ENCODE results near the gene CABLES1. TPM values are rescaled to one million over a fixed set of nuclear protein-coding genes. Genes with fewer than 3 reads are reported as not detected.

The CABLES1 gene
- polyA plus RNA-seq, 1 donor (not counting 4 experiments of a cell fraction or from before 2014, with no cell fraction given), result 1.00 TPM

DNA sequence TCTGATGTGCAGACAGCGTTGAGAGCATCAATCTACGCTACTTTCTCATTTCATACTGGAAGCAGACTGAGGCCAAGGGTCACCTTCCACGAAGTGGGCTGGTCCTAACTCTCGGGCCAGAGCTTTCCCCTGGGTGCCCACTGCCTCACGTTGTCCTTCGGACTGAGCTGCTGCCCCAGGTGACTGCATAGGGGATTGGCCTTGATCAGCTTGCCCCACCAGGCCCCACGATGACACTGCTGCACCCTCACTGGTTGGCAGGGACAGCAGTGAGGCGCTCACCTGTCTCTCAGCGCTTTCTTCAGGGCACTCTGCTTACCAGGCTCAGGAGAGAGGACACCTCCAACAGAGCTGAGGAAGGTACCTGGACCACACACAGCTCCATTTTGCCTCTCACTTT, 47.3 kb downstream of the CABLES1 start:
- Histone ChIP-seq H3K27ac (ENCODE audit: control insufficient read depth, insufficient read depth, low read length) (no peak overlapping the region), H3K4me3 (ENCODE audit: control insufficient read depth in 2 of 3, extremely low read depth in 1 of 3, insufficient read depth in 2 of 3, low read depth in 1 of 3, low read length in 3 of 3) (no peak overlapping the region), H2AFZ (ENCODE audit: control insufficient read depth, low read length) (no peak overlapping the region), H3K36me3 (ENCODE audit: control insufficient read depth in 2 of 2, extremely low read depth in 1 of 2, insufficient read depth in 2 of 2, low read length in 2 of 2) (no peaks in the 10 kb centered on the region), H3K9ac (ENCODE audit: control insufficient read depth, extremely low read depth, insufficient read depth, low read length) (no peak overlapping the region), H3K27me3 (ENCODE audit: control insufficient read depth, extremely low read depth, insufficient read depth, low read length) (no peaks in the 10 kb centered on the region), H3K79me2 (ENCODE audit: control insufficient read depth, insufficient read depth, low read length) (no peaks in the 10 kb centered on the region), H4K20me1 (ENCODE audit: control insufficient read depth, extremely low read depth, insufficient read depth, low read length) (no peaks in the 10 kb centered on the region), H3K9me1 (ENCODE audit: control insufficient read depth, extremely low read depth, insufficient read depth, low read length) (no peaks in the 10 kb centered on the region), H3K4me1 (ENCODE audit: control insufficient read depth, extremely low read depth, insufficient read depth, low read length) (no peaks in the 10 kb centered on the region), H3K4me2 (ENCODE audit: control insufficient read depth, extremely low read depth, insufficient read depth, low read depth, low read length) (no peak overlapping the region), H3K9me3 (ENCODE audit: control insufficient read depth, low read depth, low read length) (no peaks in the 10 kb centered on the region)
- no peak for DNase-seq (ENCODE audit: low read depth, low spot score)
- no peak for TF ChIP-seq EZH2 (IDR thresholded peaks at IDR 0.05; ENCODE audit: low read length)
- TF ChIP-seq, protein P1, sequence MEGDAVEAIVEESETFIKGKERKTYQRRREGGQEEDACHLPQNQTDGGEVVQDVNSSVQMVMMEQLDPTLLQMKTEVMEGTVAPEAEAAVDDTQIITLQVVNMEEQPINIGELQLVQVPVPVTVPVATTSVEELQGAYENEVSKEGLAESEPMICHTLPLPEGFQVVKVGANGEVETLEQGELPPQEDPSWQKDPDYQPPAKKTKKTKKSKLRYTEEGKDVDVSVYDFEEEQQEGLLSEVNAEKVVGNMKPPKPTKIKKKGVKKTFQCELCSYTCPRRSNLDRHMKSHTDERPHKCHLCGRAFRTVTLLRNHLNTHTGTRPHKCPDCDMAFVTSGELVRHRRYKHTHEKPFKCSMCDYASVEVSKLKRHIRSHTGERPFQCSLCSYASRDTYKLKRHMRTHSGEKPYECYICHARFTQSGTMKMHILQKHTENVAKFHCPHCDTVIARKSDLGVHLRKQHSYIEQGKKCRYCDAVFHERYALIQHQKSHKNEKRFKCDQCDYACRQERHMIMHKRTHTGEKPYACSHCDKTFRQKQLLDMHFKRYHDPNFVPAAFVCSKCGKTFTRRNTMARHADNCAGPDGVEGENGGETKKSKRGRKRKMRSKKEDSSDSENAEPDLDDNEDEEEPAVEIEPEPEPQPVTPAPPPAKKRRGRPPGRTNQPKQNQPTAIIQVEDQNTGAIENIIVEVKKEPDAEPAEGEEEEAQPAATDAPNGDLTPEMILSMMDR (optimal IDR thresholded peaks at IDR 0.05 in 1 of 3, IDR thresholded peaks at IDR 0.05 in 1 of 3, conservative IDR thresholded peaks at IDR 0.05 in 1 of 3; ENCODE audit: extremely low read depth in 1 of 3, insufficient read depth in 2 of 3, low read length in 3 of 3), result no peak
- FAIRE-seq, result no peak
- dilution Hi-C loops (cut with MboI; ENCODE audit: extremely low pct_ligation_motif_present, low sequenced_read_pairs), result no loop called here

DNA sequence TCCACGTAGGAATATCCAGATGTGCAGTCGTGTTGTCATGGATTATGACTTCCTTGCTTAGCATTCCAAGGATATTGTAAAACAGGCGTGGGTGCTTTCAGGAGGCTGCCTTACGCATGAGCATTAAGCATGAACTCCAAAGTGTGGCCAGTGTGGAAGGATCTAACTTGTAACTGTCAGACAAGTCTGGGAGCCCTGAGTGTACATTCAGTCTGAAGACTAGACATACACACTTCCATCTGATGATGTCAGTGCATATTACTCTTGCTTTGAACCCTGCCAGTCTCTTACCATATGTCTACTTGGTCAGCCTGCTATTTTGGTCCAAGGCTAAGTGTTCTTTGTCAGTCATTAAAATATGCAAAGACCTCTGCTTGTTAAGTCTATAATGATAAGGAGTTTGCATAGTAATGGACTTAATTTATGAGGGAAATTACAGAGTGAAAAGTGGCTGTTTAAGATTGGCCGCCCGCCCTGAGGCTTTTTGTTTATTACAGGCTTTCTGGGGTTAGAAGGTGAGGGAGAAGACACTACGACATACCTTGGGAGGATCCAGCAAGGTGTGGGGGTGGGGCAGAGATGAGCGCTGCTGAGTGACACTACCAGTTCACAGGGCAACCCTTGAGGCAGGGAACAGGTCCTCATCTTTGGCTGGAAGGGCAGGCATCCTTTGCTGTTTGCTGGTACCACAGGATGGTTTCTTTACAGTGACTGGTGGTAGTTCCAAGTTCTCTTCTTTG, 48.3 kb downstream of the CABLES1 start:
- no peak overlapping the region for H3K4me2 ChIP-seq (ENCODE audit: control insufficient read depth, extremely low read depth, insufficient read depth, low read depth, low read length)
- H3K27ac ChIP-seq (ENCODE audit: control insufficient read depth, insufficient read depth, low read length), result no peak overlapping the region
- no peaks in the 10 kb centered on the region for H3K27me3 ChIP-seq (ENCODE audit: control insufficient read depth, extremely low read depth, insufficient read depth, low read length)
- dilution Hi-C loops (cut with MboI; ENCODE audit: extremely low pct_ligation_motif_present, low sequenced_read_pairs), result no loop called here
- H2AFZ ChIP-seq (ENCODE audit: control insufficient read depth, low read length), result no peak overlapping the region
- H3K4me3 ChIP-seq (ENCODE audit: control insufficient read depth in 2 of 3, extremely low read depth in 1 of 3, insufficient read depth in 2 of 3, low read depth in 1 of 3, low read length in 3 of 3), result no peak overlapping the region
- H3K36me3 ChIP-seq (ENCODE audit: control insufficient read depth in 2 of 2, extremely low read depth in 1 of 2, insufficient read depth in 2 of 2, low read length in 2 of 2), result no peaks in the 10 kb centered on the region
- DNase-seq (ENCODE audit: low read depth, low spot score), result no peak
- H3K9me1 ChIP-seq (ENCODE audit: control insufficient read depth, extremely low read depth, insufficient read depth, low read length), result no peaks in the 10 kb centered on the region
- no peaks in the 10 kb centered on the region for H3K9me3 ChIP-seq (ENCODE audit: control insufficient read depth, low read depth, low read length)
- no peaks in the 10 kb centered on the region for H4K20me1 ChIP-seq (ENCODE audit: control insufficient read depth, extremely low read depth, insufficient read depth, low read length)
- no peak for FAIRE-seq
- no peaks in the 10 kb centered on the region for H3K79me2 ChIP-seq (ENCODE audit: control insufficient read depth, insufficient read depth, low read length)
- TF ChIP-seq EZH2 (IDR thresholded peaks at IDR 0.05; ENCODE audit: low read length), result no peak
- TF ChIP-seq, protein P1 (optimal IDR thresholded peaks at IDR 0.05 in 1 of 3, IDR thresholded peaks at IDR 0.05 in 1 of 3, conservative IDR thresholded peaks at IDR 0.05 in 1 of 3; ENCODE audit: extremely low read depth in 1 of 3, insufficient read depth in 2 of 3, low read length in 3 of 3), result no peak
- H3K4me1 ChIP-seq (ENCODE audit: control insufficient read depth, extremely low read depth, insufficient read depth, low read length), result no peaks in the 10 kb centered on the region
- H3K9ac ChIP-seq (ENCODE audit: control insufficient read depth, extremely low read depth, insufficient read depth, low read length), result no peak overlapping the region

Data from keratinocyte (primary cell).